ENCODE results near the gene MSH5. TPM values are rescaled to one million over a fixed set of nuclear protein-coding genes. Genes with fewer than 3 reads are reported as not detected.

Gene MSH5
- total and polyA plus RNA-seq, 2 of the 13 experiments (the other 11 are each of a cell fraction or from before 2014, with no cell fraction given), result 10.2 to 38.7 TPM

DNA sequence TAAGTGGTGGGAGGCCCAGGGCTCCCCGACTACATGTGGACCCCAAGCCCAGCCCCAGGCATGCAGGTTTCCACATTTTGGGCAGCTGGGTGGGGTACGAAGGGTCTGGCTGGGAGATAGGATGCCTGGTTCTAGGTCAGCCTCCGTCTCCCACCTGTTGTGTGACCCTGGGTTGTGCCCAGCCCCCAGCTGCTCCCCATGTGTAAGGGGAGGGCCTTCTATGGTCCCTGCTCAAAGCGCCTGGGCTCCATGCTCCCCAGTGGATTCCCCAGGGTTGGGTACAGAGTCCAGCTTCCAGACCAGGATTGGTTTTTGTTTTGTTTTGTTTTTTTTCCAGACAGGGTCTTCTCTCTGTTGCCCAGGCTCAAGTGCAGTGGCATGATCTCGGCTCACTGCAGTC lies 38.4 kb downstream of the MSH5 start (continued):
- TF ChIP-seq SOX13 (IDR thresholded peaks at IDR 0.05), result no peak
- TF ChIP-seq SOX13 (CRISPR knock-in tag; conservative IDR thresholded peaks at IDR 0.05 in 1 of 2, IDR thresholded peaks at IDR 0.05 in 1 of 2), result peak in 1 of 2 experiments; percentile 31; a peak in 1 of 4 replicates
- no peak for TF ChIP-seq MTA3 (CRISPR knock-in tag; IDR thresholded peaks at IDR 0.05)
- TF ChIP-seq NRL (CRISPR knock-in tag; IDR thresholded peaks at IDR 0.05; ENCODE audit: borderline replicate concordance), result no peak
- TF ChIP-seq, protein P1, sequence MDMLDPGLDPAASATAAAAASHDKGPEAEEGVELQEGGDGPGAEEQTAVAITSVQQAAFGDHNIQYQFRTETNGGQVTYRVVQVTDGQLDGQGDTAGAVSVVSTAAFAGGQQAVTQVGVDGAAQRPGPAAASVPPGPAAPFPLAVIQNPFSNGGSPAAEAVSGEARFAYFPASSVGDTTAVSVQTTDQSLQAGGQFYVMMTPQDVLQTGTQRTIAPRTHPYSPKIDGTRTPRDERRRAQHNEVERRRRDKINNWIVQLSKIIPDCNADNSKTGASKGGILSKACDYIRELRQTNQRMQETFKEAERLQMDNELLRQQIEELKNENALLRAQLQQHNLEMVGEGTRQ (IDR thresholded peaks at IDR 0.05; ENCODE audit: low read depth, low read length), result no peak
- TF ChIP-seq, protein P1 (CRISPR knock-in tag; IDR thresholded peaks at IDR 0.05; ENCODE audit: borderline replicate concordance), result no peak
- TF ChIP-seq, protein P2, sequence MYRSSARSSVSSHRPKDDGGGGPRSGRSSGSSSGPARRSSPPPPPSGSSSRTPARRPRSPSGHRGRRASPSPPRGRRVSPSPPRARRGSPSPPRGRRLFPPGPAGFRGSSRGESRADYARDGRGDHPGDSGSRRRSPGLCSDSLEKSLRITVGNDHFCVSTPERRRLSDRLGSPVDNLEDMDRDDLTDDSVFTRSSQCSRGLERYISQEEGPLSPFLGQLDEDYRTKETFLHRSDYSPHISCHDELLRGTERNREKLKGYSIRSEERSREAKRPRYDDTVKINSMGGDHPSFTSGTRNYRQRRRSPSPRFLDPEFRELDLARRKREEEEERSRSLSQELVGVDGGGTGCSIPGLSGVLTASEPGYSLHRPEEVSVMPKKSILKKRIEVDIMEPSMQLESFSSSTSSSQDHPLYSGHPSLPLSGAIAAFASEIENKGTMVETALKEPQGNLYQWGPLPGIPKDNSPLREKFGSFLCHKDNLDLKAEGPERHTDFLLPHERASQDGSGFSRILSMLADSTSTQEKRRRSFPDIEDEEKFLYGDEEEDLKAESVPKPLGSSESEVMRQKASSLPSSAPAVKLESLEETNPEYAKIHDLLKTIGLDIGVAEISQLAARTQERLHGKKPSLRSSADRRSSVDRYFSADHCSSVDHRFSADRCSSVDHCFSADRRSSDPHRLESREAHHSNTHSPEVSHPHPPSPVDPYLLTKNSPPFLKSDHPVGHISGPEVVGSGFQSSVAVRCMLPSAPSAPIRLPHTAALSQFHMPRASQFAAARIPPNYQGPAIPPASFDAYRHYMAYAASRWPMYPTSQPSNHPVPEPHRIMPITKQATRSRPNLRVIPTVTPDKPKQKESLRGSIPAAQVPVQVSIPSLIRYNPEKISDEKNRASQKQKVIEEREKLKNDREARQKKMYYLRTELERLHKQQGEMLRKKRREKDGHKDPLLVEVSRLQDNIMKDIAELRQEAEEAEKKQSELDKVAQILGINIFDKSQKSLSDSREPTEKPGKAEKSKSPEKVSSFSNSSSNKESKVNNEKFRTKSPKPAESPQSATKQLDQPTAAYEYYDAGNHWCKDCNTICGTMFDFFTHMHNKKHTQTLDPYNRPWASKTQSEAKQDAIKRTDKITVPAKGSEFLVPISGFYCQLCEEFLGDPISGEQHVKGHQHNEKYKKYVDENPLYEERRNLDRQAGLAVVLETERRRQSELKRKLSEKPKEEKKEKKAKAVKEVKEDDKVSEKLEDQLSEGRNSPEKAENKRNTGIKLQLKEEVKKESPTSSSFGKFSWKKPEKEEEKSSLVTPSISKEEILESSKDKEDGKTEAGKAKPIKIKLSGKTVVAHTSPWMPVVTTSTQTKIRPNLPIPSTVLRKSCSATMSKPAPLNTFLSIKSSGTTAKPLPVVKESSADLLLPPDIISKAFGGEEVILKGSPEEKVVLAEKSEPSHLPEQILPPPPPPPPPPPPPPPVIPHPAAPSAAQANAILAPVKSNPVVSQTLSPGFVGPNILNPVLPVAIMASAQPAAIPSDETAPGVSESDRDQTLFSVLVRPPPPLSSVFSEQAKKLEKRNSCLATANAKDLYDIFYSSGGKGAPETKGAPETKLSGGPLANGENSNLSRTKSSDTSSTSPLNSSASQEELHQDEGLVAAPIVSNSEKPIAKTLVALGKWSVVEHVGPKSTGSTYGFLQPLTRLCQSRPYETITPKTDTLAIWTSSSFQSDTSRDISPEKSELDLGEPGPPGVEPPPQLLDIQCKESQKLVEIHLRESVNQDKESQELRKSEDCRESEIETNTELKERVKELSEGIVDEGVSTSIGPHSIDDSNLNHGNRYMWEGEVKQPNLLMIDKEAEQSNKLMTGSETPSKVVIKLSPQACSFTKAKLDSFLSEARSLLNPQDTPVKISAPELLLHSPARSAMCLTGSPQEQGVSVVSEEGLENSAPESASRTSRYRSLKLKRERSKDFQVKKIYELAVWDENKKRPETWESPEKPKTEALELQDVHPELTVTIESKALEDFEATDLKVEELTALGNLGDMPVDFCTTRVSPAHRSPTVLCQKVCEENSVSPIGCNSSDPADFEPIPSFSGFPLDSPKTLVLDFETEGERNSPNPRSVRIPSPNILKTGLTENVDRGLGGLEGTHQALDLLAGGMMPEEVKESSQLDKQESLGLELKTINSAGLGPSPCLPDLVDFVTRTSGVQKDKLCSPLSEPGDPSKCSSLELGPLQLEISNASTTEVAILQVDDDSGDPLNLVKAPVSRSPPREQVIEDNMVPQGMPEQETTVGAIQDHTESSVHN (CRISPR knock-in tag; IDR thresholded peaks at IDR 0.05), result no peak
- no peak for TF ChIP-seq EED (CRISPR knock-in tag; IDR thresholded peaks at IDR 0.05)
- no peak for TF ChIP-seq ZNF781 (CRISPR knock-in tag; IDR thresholded peaks at IDR 0.05; ENCODE audit: borderline replicate concordance, not compliant biosample characterization)
- TF ChIP-seq ZSCAN12 (CRISPR knock-in tag; IDR thresholded peaks at IDR 0.05), result no peak
- no peak for TF ChIP-seq HNRNPH1 (optimal IDR thresholded peaks at IDR 0.05; ENCODE audit: low read depth, low read length)
- peak; percentile 40; the same call in 1 of the 2 replicates for TF ChIP-seq AKAP8 (CRISPR knock-in tag; IDR thresholded peaks at IDR 0.05)
- no peak for TF ChIP-seq HNF1A (IDR thresholded peaks at IDR 0.05; ENCODE audit: low read depth)
- TF ChIP-seq HNF1A (CRISPR knock-in tag; IDR thresholded peaks at IDR 0.05; ENCODE audit: borderline replicate concordance), result no peak
- TF ChIP-seq STAG1 (CRISPR knock-in tag; IDR thresholded peaks at IDR 0.05), result no peak
- TF ChIP-seq ZNF552 (CRISPR knock-in tag; IDR thresholded peaks at IDR 0.05; ENCODE audit: borderline replicate concordance), result no peak
- no peak for TF ChIP-seq NFE2 (CRISPR knock-in tag; IDR thresholded peaks at IDR 0.05)

Data from HepG2 (cell line).